Right renal cortex interstitium (tissue), 3 donors: ENCODE measurements around the gene ARX. TPM values are rescaled to one million over a fixed set of nuclear protein-coding genes. Genes with fewer than 3 reads are reported as not detected.

ENCODE experiments used
- DNase-seq, 3 donors: peaks; one replicate each; pipeline ENCODE4 v3.0.0-alpha.2; 2013; ENCODE audit warnings: low read depth in 3 of 3, low spot score in 2 of 3
- polyA plus RNA-seq, 3 donors: library from polyadenylated mRNA; unstranded; fragments of 120-200 nt; gene quantifications; one replicate each; pipeline ENCODE4 v1.2.1, GENCODE V29; 2013; ENCODE audit not compliant: insufficient read length in 3 of 3

ARX gene
- polyA plus RNA-seq, result not detected

DNA sequence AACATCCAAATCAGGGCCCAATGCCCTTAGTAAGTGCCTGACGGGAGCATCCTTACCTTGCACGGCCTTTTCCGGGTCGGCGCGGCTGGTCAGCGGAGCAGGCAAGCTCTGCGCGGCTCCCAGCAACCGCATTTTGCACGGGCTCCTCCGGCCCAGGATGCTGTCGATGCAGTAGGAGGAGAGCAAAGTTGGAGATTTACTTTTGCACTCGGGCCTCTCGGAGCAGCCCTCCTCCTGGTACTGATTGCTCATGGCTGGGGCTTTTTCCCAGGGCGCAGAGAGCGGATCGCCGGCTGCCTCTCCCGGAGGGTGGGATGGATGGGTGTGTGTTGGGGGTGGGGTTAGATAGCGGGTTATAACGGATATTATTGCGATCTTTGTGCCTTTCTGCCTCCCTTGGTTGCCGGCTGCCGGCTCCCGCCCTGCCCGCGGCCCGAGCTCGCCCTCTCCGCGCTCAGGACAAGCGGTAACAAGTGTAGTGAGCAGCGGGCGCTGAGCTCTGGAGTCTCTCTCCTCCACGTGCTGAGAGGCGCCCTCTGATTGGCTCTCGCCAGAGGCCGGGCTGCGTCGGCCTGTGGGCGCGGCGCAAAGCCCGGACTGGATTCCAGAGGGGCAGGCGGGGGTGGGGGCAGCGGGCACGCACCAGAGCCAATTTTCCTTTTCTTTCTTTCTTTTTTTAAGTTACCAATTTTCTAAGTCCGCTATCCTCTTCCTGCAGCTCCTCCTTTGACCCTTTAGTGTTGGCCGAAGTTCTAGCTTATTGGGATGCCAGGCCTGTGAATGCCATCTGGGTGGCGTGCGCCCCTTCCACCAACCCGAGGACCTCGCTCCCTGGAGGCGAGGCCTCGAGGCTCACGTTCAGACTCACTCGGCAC is at the start of gene ARX:
Gene ARX, minus strand, starts transcription at position 480 of the 875 bp plus-strand sequence. Its CDS starts 228 bp downstream, at position 252.
- peak in 1 of 3 donors; percentile 58 for DNase-seq

- DNase-seq, result no peak
Measured at GRCh38 chrX:25059273-25059672, 43.5 kb upstream of the ARX start.

DNA sequence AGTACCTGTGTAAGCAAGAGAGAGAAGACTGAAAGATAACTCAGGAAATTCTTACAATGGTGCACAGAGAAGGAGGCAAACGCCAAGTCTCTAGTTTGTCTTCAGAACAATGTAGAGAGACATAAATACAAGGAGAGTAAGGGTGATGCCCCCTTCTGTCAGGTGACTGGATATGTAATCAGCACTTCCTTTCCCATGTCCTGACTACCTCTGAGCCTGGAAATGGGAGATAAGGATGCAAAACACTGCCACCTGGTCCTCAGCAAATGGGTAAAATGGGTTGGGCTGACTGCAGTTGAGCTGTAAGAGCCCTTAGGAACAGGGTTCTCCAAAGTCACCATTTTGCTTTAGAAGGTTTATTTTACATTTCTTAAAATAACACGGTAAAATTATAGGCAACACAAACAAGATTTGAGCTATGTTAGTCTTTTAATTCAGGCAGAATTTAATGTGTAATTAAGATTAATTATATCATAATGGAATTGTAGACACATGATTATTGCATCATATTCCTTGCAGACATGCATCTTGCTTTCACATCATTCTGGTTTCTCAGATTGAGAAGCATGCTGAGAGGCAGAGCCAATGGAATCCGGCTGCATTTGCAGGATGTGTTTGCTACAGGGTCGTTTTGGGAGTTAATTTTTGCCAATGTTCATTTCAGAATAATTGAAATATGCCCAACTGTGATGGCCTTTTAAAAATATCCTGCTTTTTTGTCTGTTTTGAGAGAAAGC is 37.2 kb upstream of the ARX start:
- no peak for DNase-seq

- DNase-seq, result no peak
Measured at GRCh38 chrX:25049971-25050370, 34.2 kb upstream of the ARX start.

DNA sequence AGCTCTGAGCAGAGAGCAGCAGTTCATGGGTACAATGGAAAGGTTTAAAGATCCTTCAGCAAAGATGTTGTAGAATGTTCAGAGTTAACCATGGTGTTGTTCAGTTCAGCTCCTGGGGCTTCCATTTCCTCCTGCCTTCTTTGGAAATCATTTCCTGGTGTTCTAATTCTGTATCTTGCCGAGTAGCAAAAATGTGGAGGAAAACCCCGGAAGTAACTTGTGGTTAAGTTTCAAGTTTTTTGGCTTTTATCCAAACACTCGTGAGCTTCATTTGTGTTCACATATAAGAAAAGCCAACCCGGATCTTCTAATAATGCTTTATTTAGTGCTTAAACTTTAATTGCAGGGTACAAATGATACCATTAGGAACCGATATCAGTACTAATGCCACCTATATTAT is 33.6 kb upstream of the ARX start:
- DNase-seq, result no peak

DNA sequence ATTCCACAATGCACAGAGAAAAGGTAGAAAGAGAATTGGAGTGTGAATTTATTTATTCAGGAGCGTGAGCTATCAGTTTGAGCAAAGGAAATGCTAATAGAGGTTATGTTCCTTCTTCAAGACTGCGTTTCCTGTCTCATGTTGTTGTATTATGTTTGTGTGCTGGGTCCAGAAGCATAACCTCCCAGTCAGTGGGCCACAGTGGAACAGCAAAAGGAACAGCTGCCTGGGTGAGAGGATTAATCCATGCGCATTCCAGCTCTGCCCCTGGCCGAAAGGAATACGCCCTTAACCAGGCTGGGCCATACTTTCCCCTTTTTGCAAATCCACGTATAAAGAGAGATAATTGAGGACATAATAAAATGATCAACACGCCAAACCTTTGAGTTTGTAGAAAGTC is 32.4 kb upstream of the ARX start:
- no peak for DNase-seq

DNA sequence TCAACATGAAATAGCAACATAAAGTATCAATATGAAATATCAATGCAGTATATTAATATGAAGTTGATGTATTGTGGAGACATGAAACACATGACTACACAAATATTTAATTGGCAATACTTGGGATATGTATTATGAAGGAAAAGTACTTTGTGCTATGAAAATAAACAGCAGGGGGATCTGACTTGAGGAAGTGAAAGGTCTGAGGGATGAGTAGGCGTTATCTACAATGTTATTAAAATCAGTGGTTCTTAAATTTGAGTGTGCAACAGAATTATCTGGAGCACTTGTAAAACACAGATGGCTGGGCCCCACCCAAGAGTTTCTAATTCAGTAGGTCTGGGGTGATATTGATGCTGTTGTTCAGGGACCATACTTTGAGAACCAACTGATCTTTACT is 27.4 kb upstream of the ARX start:
- DNase-seq, result no peak

DNA sequence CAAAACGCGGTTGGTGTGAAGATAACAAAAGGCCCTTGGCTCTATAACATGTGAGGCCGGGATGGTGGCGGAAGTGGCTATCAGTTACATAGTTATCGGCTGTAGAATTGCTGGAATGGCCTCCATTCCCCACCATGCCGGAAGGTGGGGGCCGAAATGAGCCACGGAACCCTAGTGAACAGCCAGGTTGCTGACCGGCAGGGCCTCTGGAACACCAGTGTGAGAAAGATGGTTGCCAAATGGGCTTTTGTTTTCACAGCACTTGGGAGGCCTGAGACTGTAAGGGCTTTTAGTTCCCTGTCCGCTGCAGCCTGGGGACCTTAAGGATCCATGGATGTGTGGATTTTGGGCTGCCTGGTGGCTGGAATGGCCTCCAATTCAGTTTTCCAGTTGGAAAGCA is 23.3 kb upstream of the ARX start:
- no peak for DNase-seq

DNA sequence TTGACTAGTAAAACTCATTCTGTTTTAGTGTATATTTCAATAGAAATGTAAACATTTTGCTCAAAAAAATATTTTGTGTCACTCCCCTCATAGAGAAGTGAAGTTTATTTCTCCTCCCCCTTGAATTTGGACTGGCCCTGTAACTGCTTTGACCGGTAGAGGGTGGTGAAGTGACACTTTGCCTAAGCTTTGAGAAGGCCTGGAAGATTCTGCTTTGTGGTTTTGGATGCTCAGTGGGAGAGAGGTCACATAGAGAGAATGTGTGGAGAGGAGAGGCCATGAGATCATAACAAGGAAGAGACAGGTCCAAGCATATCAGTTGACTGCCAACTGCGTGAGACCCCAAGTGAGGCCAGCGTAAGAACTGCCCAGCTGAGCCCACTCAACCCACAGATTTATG is 19.1 kb upstream of the ARX start:
- DNase-seq, result no peak

DNA sequence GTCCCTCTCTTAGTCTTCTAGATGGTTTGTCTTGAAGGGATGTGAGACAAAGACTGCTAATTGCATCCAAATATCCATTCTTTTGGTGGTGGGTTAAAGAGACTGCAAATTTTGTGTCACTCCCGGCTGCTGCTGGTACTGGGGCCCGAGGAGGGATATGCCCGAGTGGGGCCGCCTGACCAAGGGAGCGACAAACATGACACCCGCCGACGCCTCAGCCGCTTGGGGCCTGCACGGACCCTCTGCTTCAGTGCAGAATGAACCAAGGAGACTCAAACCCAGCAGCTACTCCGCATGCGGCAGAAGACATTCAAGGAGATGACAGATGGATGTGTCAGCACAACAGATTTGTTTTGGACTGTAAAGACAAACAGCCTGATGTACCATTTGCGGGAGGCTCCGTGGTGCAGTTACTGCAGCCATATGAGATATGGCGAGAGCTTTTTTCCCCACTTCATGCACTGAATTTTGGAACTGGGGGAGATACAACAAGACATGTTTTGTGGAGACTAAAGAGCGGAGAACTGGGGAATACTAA is 13.6 kb upstream of the ARX start:
- no peak for DNase-seq

GRCh38 chrX:25028726-25029125 is 13.0 kb upstream of the ARX start:
- DNase-seq, result no peak

DNA sequence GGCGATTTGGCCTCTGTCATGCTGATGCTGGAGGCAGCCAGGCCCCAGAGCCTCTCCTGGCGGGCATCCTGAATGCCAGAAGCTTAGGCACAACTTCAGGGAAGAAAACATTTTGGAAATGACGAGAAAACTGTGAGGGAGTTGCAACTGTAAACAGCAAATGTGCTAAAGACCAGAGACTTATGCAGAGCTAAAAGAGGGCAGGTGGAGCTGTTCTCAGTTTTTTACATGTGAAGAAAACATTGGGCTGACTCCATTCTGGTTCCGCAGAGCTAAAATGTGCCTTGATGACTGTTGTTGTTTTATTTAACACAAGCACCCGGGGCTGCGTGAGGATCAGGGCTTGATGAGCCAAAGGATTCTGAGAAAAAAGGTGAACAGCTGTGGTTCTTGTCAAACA is 10.8 kb upstream of the ARX start:
- no peak for DNase-seq

- no peak for DNase-seq
Measured at GRCh38 chrX:25025615-25026014, 9.8 kb upstream of the ARX start.

- no peak for DNase-seq
Measured at GRCh38 chrX:25023908-25024307, 8.1 kb upstream of the ARX start.

GRCh38 chrX:25022499-25023325 is 6.9 kb upstream of the ARX start:
- no peak for DNase-seq

DNA sequence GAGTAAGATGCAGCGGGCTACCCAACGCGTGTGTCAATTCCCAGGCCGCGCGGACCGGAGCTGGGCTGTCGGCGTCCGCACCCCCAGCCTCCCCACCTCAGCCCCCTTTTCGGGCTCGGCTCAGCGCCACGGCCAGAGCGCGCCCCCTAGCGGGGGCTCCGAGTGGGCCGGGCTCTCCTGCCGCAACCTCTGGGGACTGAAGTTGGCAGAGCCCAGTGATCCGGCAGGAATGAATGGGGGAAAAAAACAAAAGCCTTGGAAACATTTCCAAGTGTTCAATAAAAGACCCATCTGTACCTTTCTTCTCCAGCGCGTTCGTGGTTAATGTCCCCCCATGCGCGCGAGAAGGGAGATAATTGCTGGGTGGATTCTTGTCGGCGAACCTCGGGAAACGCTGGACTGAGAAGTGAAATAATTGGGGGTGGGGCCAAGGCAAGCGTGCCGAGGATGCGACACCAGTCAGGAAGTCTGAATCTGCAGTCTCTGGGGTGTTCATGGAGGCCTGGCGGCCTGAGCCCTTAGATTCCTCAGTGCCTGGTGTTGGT is 5.2 kb upstream of the ARX start:
- no peak for DNase-seq

GRCh38 chrX:25020391-25020904 is 4.7 kb upstream of the ARX start:
- DNase-seq, result no peak

DNA sequence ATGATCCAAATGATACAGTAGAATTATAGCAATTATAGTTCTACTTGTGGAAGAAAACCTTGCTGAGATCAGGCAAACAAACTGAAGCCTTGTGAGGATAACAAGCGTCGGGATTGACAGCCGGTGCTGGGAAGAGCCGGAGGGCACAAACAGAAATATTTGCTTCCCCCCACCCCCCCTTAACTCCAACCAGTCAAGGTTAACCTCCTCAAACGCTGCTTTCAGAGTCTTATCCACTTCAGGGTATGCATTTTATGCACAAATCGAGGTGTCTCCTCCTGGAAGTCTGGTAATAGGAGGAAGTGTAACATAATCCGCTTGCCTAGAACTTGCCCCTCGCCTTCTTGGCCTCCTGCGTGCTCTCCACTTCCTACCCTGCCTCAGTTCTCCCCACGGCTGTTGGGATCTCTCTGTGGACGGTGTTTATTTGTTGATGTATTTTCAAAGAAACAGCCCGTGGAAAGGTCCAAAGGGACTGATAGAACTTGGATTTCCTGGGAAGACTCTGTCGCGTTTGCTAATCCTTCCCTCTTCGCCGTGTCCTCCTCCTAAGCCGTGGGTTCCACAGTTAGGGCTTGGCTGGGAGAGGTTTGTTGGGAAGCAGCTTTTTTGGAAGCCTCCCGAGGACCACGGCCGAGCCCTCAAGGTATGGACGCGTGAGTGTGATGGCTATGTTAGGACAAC is 4.1 kb upstream of the ARX start:
- DNase-seq, result no peak

- DNase-seq, result no peak
Measured at GRCh38 chrX:25018682-25019081, 2.9 kb upstream of the ARX start.
